Astrocyte of the spinal cord (primary cell): ENCODE measurements around the gene FAM98C.
"Not testable (repeated sequence)": the region's sequence is repeated elsewhere in the genome, so short reads cannot be mapped to it uniquely, and the experiment has no call there.

Source experiments
- DNase-seq: peaks from one replicate; pipeline ENCODE4 v3.0.0; 2011; ENCODE audit warnings: low read depth, low spot score
- H3K4me3 ChIP-seq: 2 replicates; pipeline ENCODE4 v1.5.1; 2011; ENCODE audit warnings: low read depth, mild to moderate bottlenecking, low read length, moderate library complexity
- CTCF ChIP-seq: IDR thresholded peaks from 2 replicates; pipeline ENCODE4 v1.5.1; 2012; ENCODE audit warnings: low read depth, mild to moderate bottlenecking, low read length, inconsistent platforms
- in situ Hi-C: cut with HindIII; loops from 2 replicates; pipeline ENCODE4 v1.10.0; 2017; ENCODE audit warnings: low sequenced_read_pairs

The FAM98C gene

GRCh38 chr19:38421856-38422255 lies 19.0 kb downstream of the FAM98C start:
- no peak for DNase-seq
- TF ChIP-seq CTCF: no peak
- in situ Hi-C loops: no loop called here
- no peak overlapping the region for H3K4me3 ChIP-seq

- DNase-seq: no peak
- H3K4me3 ChIP-seq: no peak overlapping the region
- no peak for TF ChIP-seq CTCF
- in situ Hi-C loops: no loop called here
Observed at GRCh38 chr19:38422438-38422837, 19.5 kb downstream of the FAM98C start.

GRCh38 chr19:38424272-38424671 lies 21.4 kb downstream of the FAM98C start:
- in situ Hi-C loops: no loop called here
- TF ChIP-seq CTCF: no peak
- no peak for DNase-seq
- H3K4me3 ChIP-seq: no peak overlapping the region

- no peak for TF ChIP-seq CTCF
- in situ Hi-C loops: no loop called here
- H3K4me3 ChIP-seq: no peak overlapping the region
- DNase-seq: no peak
Observed at GRCh38 chr19:38425222-38425809, 22.4 kb downstream of the FAM98C start.

GRCh38 chr19:38425810-38426466 lies 23.0 kb downstream of the FAM98C start, which contains the start of gene RASGRP4:
TSS of gene RASGRP4 (minus strand) at chr19:38426219. CDS start at chr19:38426091, 128 bp downstream.
- TF ChIP-seq CTCF: no peak
- in situ Hi-C loops: no loop called here
- H3K4me3 ChIP-seq: no peak within 1 kb of the TSS
- no peak for DNase-seq

- DNase-seq, in situ Hi-C loops, H3K4me3 ChIP-seq: not testable (repeated sequence)
Observed at GRCh38 chr19:38427035-38427677, 24.3 kb downstream of the FAM98C start.
